GM12878 (cell line): Measurements from ENCODE around the gene ITLN1.

Experiments used
- CBFB ChIP-seq: IDR thresholded peaks from 2 replicates; pipeline ENCODE4 v1.6.1; 2016; ENCODE audit warnings: antibody characterized with exemption, low read depth
- CEBPB ChIP-seq, 2 experiments: fragments of 150-350 bp in 1 of 2; IDR thresholded peaks; 2 replicates each; pipeline ENCODE4 v1.6.1; 2012 to 2014; ENCODE audit warnings: low read depth in 2 of 2, low read length in 2 of 2, borderline replicate concordance in 1 of 2, inconsistent platforms in 1 of 2
- EP300 ChIP-seq, 2 experiments: fragments of 150-350 bp in 1 of 2; IDR thresholded peaks; 2 replicates each; pipeline ENCODE4 v1.6.1; 2011 to 2012; ENCODE audit warnings: low read depth in 2 of 2, low read length in 2 of 2, borderline replicate concordance in 1 of 2, improper control_type of control experiment in 1 of 2, inconsistent platforms in 1 of 2; ENCODE audit not compliant: control insufficient read depth in 1 of 2
- EZH2 ChIP-seq: IDR thresholded peaks from 2 replicates; pipeline ENCODE4 v1.6.1; 2012; ENCODE audit warnings: low read depth, mild to moderate bottlenecking, control low read depth, inconsistent platforms, low read length, borderline replicate concordance; ENCODE audit not compliant: control insufficient read depth
- GABPA ChIP-seq: IDR thresholded peaks from 2 replicates; pipeline ENCODE4 v1.6.1; 2014; ENCODE audit warnings: antibody characterized with exemption, low read depth, mild to moderate bottlenecking, inconsistent platforms
- GATAD2B ChIP-seq: fragments of 450-650 bp; conservative IDR thresholded peaks from 2 replicates; pipeline ENCODE4 v1.6.1; 2017; ENCODE audit warnings: low read depth, mild to moderate bottlenecking, moderate library complexity
- PML ChIP-seq: IDR thresholded peaks from 2 replicates; pipeline ENCODE4 v1.6.1; 2012; ENCODE audit warnings: low read length, inconsistent platforms
- SP1 ChIP-seq: IDR thresholded peaks from one replicate; pipeline ENCODE4 v1.6.1; 2011; ENCODE audit warnings: low read depth, low read length
- TARDBP ChIP-seq: IDR thresholded peaks from 2 replicates; pipeline ENCODE4 v1.6.1; 2016; ENCODE audit warnings: borderline replicate concordance
- TF ChIP-seq, protein P1 (sequence below): fragments of 450-650 bp; IDR thresholded peaks from 2 replicates; pipeline ENCODE4 v1.6.1; 2017; ENCODE audit warnings: low read depth, mild to moderate bottlenecking, moderate library complexity
- TF ChIP-seq, protein P2 (sequence below): IDR thresholded peaks from 2 replicates; pipeline ENCODE4 v1.6.1; 2012; ENCODE audit warnings: mild to moderate bottlenecking, low read depth, low read length
- TF ChIP-seq, protein P3 (sequence below), 3 experiments: IDR thresholded peaks in 2 of 3; conservative IDR thresholded peaks in 1 of 3; 2 replicates each; pipeline ENCODE4 v1.5.1; 2011; ENCODE audit warnings: low read depth in 3 of 3, low read length in 3 of 3, mild to moderate bottlenecking in 3 of 3, control low read depth in 2 of 3, moderate library complexity in 2 of 3, inconsistent platforms in 1 of 3, mixed read lengths in 1 of 3; ENCODE audit not compliant: control insufficient read depth in 2 of 3, insufficient read depth in 1 of 3; ENCODE audit errors: extremely low read depth in 1 of 3
- TF ChIP-seq, protein P4 (sequence below): fragments of 450-650 bp; IDR thresholded peaks from 2 replicates; pipeline ENCODE4 v1.6.1; 2016; ENCODE audit warnings: mild to moderate bottlenecking

DNA sequence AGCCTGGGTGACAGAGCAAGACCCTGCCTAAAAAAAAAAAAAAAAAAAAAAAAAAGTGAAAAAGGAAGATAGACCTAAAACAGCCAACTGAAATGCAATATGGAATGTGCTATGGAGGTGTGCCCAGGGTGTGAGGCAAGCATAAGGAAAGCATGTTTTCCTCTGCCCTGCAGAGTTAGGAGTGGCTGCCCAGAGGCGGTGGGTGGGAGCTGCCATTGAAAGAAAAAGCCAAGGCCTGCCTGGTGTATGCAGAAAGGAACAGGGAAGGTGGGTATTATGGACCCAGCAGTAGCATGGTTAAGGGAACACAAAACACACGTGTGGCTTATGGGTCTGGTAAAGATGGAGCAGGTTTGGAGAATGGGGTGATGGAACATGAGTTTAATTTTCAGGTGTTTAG is 31.2 kb downstream of the ITLN1 start:
- TF ChIP-seq, protein P1, sequence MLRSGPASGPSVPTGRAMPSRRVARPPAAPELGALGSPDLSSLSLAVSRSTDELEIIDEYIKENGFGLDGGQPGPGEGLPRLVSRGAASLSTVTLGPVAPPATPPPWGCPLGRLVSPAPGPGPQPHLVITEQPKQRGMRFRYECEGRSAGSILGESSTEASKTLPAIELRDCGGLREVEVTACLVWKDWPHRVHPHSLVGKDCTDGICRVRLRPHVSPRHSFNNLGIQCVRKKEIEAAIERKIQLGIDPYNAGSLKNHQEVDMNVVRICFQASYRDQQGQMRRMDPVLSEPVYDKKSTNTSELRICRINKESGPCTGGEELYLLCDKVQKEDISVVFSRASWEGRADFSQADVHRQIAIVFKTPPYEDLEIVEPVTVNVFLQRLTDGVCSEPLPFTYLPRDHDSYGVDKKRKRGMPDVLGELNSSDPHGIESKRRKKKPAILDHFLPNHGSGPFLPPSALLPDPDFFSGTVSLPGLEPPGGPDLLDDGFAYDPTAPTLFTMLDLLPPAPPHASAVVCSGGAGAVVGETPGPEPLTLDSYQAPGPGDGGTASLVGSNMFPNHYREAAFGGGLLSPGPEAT, result no peak
- TF ChIP-seq PML (no peak), EP300 (IDR thresholded peaks at IDR 0.05; ENCODE audit: borderline replicate concordance in 1 of 2, control insufficient read depth in 1 of 2, low read depth in 2 of 2, low read length in 2 of 2) (no peak), SP1 (no peak), EZH2 (no peak), CEBPB (IDR thresholded peaks at IDR 0.05; ENCODE audit: borderline replicate concordance in 1 of 2, low read depth in 2 of 2, low read length in 2 of 2) (no peak), CBFB (no peak), GABPA (no peak), TARDBP (no peak), GATAD2B (no peak)
- TF ChIP-seq, protein P2, sequence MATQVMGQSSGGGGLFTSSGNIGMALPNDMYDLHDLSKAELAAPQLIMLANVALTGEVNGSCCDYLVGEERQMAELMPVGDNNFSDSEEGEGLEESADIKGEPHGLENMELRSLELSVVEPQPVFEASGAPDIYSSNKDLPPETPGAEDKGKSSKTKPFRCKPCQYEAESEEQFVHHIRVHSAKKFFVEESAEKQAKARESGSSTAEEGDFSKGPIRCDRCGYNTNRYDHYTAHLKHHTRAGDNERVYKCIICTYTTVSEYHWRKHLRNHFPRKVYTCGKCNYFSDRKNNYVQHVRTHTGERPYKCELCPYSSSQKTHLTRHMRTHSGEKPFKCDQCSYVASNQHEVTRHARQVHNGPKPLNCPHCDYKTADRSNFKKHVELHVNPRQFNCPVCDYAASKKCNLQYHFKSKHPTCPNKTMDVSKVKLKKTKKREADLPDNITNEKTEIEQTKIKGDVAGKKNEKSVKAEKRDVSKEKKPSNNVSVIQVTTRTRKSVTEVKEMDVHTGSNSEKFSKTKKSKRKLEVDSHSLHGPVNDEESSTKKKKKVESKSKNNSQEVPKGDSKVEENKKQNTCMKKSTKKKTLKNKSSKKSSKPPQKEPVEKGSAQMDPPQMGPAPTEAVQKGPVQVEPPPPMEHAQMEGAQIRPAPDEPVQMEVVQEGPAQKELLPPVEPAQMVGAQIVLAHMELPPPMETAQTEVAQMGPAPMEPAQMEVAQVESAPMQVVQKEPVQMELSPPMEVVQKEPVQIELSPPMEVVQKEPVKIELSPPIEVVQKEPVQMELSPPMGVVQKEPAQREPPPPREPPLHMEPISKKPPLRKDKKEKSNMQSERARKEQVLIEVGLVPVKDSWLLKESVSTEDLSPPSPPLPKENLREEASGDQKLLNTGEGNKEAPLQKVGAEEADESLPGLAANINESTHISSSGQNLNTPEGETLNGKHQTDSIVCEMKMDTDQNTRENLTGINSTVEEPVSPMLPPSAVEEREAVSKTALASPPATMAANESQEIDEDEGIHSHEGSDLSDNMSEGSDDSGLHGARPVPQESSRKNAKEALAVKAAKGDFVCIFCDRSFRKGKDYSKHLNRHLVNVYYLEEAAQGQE, result no peak
- TF ChIP-seq, protein P3, sequence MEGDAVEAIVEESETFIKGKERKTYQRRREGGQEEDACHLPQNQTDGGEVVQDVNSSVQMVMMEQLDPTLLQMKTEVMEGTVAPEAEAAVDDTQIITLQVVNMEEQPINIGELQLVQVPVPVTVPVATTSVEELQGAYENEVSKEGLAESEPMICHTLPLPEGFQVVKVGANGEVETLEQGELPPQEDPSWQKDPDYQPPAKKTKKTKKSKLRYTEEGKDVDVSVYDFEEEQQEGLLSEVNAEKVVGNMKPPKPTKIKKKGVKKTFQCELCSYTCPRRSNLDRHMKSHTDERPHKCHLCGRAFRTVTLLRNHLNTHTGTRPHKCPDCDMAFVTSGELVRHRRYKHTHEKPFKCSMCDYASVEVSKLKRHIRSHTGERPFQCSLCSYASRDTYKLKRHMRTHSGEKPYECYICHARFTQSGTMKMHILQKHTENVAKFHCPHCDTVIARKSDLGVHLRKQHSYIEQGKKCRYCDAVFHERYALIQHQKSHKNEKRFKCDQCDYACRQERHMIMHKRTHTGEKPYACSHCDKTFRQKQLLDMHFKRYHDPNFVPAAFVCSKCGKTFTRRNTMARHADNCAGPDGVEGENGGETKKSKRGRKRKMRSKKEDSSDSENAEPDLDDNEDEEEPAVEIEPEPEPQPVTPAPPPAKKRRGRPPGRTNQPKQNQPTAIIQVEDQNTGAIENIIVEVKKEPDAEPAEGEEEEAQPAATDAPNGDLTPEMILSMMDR (IDR thresholded peaks at IDR 0.05 in 2 of 3, conservative IDR thresholded peaks at IDR 0.05 in 1 of 3; ENCODE audit: control insufficient read depth in 2 of 3, extremely low read depth in 1 of 3, insufficient read depth in 1 of 3, low read depth in 3 of 3, low read length in 3 of 3), result no peak
- TF ChIP-seq, protein P4, sequence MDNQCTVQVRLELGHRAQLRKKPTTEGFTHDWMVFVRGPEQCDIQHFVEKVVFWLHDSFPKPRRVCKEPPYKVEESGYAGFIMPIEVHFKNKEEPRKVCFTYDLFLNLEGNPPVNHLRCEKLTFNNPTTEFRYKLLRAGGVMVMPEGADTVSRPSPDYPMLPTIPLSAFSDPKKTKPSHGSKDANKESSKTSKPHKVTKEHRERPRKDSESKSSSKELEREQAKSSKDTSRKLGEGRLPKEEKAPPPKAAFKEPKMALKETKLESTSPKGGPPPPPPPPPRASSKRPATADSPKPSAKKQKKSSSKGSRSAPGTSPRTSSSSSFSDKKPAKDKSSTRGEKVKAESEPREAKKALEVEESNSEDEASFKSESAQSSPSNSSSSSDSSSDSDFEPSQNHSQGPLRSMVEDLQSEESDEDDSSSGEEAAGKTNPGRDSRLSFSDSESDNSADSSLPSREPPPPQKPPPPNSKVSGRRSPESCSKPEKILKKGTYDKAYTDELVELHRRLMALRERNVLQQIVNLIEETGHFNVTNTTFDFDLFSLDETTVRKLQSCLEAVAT, result no peak
